HUES6 (cell line): Measurements from ENCODE around the gene SLC2A2.

Experiments used
- H3K27ac ChIP-seq: 2 replicates; pipeline ENCODE4 v1.7.0; 2013; ENCODE audit warnings: low read depth, mild to moderate bottlenecking, low read length, inconsistent platforms
- H3K27me3 ChIP-seq: 2 replicates; pipeline ENCODE4 v1.6.1; 2013; ENCODE audit warnings: low read length; ENCODE audit not compliant: control insufficient read depth, insufficient read depth
- H3K36me3 ChIP-seq: 2 replicates; pipeline ENCODE4 v1.6.1; 2013; ENCODE audit warnings: low read length; ENCODE audit not compliant: control insufficient read depth, insufficient read depth
- H3K4me1 ChIP-seq: 2 replicates; pipeline ENCODE4 v1.6.1; 2013; ENCODE audit warnings: low read length; ENCODE audit not compliant: control insufficient read depth, insufficient read depth
- H3K4me3 ChIP-seq: 2 replicates; pipeline ENCODE4 v1.5.1; 2013; ENCODE audit warnings: low read depth, low read length
- H3K9ac ChIP-seq: one replicate; pipeline ENCODE4 v1.6.1; 2013; ENCODE audit warnings: mild to moderate bottlenecking, low read length
- H3K9me3 ChIP-seq: 2 replicates; pipeline ENCODE4 v1.6.1; 2013; ENCODE audit warnings: low read depth, low read length; ENCODE audit not compliant: control insufficient read depth, insufficient read depth

SLC2A2 gene

DNA sequence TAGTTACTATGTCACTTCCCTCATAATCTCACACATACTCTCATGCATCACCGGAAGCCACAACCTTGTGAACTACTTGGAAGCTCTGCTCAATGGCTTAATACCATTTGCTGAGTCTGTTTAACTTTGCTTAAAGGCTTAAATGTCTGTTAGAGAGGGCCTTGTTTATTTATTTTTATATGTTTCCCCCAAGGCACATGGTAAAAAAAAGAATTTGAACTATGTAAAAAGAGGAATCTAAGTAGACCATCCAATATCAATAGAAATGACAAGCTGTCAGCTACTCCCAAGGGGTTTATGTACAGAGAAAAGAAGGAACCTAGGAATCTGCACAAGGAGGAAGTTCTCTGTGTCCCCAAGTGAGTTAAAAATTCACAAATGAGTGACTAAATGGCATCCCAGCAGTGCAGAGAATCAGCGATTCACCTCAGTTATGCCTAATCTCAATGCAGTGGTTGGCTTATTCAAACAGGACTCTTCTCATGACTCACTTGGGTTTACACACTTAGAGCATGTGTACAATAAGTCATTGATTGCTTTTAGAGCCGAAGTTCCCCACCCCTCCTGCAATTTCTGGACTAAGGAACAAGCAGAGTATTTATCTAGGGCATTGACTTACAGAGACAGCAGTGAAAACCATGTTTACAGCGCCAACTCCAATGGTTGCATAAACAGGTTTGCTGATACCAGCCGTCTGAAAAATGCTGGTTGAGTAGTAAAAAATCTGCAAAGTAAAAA lies 24.4 kb downstream of the SLC2A2 start:
- no peaks in the 10 kb centered on the region for H3K36me3 ChIP-seq
- H3K27ac ChIP-seq: no peak overlapping the region
- H3K27me3 ChIP-seq: no peaks in the 10 kb centered on the region
- no peaks in the 10 kb centered on the region for H3K4me1 ChIP-seq
- H3K4me3 ChIP-seq: no peak overlapping the region
- H3K9ac ChIP-seq: no peak overlapping the region
- no peaks in the 10 kb centered on the region for H3K9me3 ChIP-seq

DNA sequence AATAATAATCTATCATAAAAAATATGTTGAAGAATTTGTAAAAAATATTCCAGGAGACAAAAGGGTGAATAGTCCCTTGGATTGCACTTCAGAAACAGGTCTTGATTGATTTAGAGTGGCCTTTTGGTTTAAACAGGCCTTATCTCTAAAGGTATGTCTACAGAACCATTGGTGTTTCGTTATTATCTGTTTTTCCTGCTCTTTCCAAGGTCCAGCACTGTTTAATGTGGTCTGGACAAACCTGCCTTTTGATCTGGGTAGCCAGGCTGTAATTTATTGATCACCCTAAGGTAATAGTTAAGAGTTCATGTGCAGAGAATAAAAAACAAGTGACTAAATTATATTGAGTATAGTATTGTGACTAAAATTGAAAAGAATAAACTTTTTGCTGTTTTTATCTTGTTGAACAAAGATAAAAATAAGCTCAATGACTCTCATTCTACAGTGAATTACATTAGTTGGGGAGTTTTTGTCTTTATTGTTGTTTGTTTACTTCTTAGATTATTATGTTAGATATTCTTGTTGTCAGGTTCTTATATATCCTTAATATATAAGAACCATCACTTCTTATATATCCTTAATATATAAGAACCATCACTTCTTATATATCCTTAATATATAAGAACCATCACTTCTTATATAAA lies 25.1 kb downstream of the SLC2A2 start:
- no peak overlapping the region for H3K9ac ChIP-seq
- no peaks in the 10 kb centered on the region for H3K36me3 ChIP-seq
- no peaks in the 10 kb centered on the region for H3K27me3 ChIP-seq
- H3K9me3 ChIP-seq: no peaks in the 10 kb centered on the region
- no peak overlapping the region for H3K27ac ChIP-seq
- no peak overlapping the region for H3K4me3 ChIP-seq
- H3K4me1 ChIP-seq: no peaks in the 10 kb centered on the region

DNA sequence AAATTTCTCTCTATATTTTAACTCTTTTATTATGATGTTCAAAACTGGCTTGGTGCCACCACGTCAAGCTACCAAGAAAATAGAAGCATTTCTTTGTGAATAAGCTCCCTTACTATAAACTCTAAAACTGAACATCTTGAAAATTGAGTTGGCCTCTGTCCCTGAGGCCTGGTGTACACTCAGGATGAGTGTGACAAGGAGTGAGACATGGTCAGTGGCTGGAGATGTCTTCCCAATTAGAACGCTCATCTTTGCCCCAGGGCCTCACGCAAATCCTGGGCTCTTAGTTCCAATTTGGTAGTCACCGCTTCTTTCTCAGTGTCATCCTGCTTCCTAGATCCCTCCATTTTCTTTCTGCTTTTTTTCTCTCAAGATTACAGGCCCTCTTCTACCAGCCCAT lies 26.2 kb downstream of the SLC2A2 start:
- Histone ChIP-seq H3K9me3 (no peaks in the 10 kb centered on the region), H3K27ac (no peak overlapping the region), H3K27me3 (no peaks in the 10 kb centered on the region), H3K4me3 (no peak overlapping the region), H3K4me1 (no peaks in the 10 kb centered on the region), H3K9ac (no peak overlapping the region), H3K36me3 (no peaks in the 10 kb centered on the region)

DNA sequence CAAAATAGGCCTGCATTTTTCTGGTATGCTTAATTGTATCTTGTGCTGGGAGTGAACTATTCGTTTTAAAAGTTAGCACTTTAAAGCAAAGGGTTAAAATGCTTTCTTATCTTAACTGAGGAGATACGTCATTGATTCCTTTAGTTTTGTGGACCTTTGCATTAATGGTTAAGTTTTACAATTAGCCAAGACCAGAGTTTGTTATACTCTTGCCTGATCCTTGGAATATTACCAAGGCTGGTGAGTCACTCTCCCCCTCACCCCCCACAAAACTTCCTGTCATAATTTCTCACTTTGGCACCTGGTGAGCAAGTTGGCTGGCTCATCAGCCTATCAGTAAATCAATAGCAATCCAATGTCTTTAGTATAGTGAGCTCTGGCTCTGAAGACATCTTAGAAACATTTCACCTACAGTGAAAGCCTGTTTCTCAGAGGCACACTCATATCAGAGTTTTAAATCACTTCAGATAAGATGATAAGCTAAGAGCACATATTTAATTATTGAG lies 26.7 kb downstream of the SLC2A2 start:
- no peak overlapping the region for H3K4me3 ChIP-seq
- no peak overlapping the region for H3K9ac ChIP-seq
- H3K27ac ChIP-seq: no peak overlapping the region
- no peaks in the 10 kb centered on the region for H3K27me3 ChIP-seq
- no peaks in the 10 kb centered on the region for H3K36me3 ChIP-seq
- H3K9me3 ChIP-seq: no peaks in the 10 kb centered on the region
- H3K4me1 ChIP-seq: no peaks in the 10 kb centered on the region

DNA sequence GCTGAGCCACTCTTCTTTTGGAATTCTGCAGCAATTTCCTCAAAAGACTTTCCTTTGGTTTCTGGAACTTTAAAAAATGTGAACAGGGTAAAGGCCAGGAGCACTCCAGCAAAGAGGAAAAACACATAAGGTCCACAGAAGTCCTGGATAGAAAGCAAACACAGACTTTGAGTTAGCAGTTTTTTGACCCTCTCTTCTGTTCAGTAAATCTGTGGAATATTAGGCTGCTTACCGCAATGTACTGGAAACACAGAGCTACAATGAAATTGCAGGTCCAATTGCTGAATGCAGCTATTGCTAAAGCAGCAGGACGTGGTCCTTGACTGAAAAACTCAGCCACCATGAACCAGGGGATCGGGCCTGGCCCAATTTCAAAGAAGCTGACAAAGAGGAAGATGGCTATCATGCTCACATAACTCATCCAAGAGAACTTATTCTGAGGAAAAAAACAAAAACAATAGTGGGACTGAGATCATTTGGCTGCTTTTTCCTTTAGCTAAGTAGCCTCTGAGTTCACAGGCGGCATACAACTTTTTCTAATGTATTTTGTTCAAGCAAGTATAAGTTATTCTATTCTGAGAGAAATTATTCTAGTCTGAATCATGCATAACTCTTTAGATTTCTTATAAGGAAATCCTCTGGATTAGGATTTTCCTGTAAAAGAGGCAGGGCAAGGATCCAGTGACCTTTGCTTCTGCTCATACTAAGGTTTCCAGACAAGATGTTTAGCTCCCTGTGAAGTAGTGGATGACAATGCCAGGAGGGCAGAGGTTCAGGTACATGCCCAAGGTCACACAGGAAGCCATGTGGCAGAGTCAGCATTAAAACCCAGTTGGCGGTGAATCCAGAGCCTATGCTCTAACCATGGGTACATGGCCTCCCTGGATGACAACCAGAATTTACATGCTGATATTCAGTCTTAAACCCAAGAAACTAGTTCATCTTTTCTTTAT lies 28.3 kb downstream of the SLC2A2 start:
- H3K36me3 ChIP-seq: no peaks in the 10 kb centered on the region
- no peak overlapping the region for H3K27ac ChIP-seq
- H3K9ac ChIP-seq: no peak overlapping the region
- no peaks in the 10 kb centered on the region for H3K9me3 ChIP-seq
- H3K4me1 ChIP-seq: no peaks in the 10 kb centered on the region
- H3K4me3 ChIP-seq: no peak overlapping the region
- H3K27me3 ChIP-seq: no peaks in the 10 kb centered on the region

DNA sequence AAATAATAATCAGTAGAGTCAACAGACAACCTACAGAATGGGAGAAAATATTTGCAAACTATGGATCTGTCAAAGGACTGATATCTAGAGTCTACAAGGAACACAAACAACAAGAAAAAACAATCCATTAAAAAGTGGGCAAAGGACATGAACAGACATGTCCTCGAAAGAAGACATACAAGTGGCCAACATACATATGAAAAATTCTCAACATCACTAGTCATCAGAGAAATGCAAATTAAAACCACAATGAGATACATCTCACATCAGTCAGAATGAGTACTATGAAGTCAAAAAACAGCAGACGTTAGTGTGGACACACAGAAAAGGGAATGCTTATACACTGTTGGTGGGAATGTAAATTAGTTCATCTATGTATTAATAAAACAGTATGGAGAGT lies 33.7 kb downstream of the SLC2A2 start:
- Histone ChIP-seq H3K36me3 (no peaks in the 10 kb centered on the region), H3K9ac (no peak overlapping the region), H3K4me1 (no peaks in the 10 kb centered on the region), H3K9me3 (no peaks in the 10 kb centered on the region), H3K27ac (no peak overlapping the region), H3K4me3 (no peak overlapping the region), H3K27me3 (no peaks in the 10 kb centered on the region)

DNA sequence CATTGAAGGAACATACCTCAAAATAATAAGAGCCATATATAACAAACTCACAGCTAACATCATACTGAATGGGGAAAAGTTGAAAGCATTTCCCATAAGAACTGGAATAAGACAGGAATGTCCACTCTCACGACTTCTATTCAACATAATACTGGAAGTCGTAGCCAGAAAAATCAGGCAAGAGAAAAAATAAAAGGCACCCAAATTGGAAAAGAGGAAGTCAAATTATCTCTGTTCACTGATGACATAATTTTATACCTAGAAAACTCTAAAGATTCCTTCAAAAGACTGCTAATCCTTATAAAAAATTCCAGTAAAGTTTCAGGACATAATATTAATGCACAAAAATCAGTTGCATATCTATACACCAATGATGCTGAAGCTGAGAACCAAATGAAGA lies 34.9 kb downstream of the SLC2A2 start:
- no peak overlapping the region for H3K4me3 ChIP-seq
- no peak overlapping the region for H3K27ac ChIP-seq
- no peaks in the 10 kb centered on the region for H3K9me3 ChIP-seq
- H3K36me3 ChIP-seq: no peaks in the 10 kb centered on the region
- no peak overlapping the region for H3K9ac ChIP-seq
- no peaks in the 10 kb centered on the region for H3K27me3 ChIP-seq
- H3K4me1 ChIP-seq: no peaks in the 10 kb centered on the region

DNA sequence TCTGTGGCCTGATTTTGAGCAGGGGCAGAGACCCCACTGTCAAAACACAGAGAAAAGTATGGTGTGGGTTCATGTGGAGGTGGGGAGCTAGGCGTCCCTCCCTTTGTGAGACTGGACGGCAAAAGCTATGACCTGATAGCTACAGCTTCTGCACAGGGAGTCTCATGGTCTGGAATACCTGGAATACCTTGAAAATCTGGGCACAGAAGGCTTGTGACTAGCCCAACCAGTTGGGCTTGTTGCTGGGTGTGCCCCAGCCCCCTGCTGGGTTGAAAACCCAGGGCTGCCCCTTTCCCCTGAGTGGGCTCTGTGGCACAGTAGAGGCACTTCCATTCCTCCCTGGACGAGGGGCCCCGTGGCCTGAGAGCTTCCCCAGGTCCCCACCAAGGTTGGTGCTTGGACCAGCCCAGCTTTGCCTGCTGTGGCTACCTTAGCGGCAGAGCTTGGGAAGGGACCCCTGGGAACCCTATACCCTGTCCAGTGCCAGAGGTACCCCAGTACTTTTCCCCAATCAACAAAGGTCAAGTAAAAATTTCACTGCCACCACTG lies 37.3 kb downstream of the SLC2A2 start:
- H3K36me3 ChIP-seq: no peaks in the 10 kb centered on the region
- no peaks in the 10 kb centered on the region for H3K27me3 ChIP-seq
- no peaks in the 10 kb centered on the region for H3K9me3 ChIP-seq
- no peak overlapping the region for H3K27ac ChIP-seq
- H3K4me3 ChIP-seq: no peak overlapping the region
- H3K9ac ChIP-seq: no peak overlapping the region
- H3K4me1 ChIP-seq: no peaks in the 10 kb centered on the region

DNA sequence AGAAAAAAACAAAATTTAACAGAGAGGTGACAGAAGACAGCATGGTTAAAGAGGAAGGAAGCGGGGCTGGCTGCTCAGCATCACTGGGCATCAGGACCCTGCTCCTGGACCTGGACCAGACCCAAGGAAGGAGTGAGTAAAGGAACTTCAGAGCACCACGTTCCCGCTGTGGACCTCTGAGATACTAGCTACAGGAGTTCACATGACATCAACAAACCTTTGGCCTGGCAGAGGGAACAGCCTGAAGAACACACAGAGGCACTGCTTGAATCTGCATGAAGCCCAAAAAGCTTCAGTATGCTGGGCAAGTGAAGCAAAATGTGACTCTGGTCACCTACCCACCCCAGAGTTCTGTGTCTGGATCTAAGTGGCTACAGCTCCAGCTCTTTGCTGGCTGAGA lies 38.1 kb downstream of the SLC2A2 start:
- Histone ChIP-seq H3K27me3 (no peaks in the 10 kb centered on the region), H3K4me1 (no peaks in the 10 kb centered on the region), H3K27ac (no peak overlapping the region), H3K9me3 (no peaks in the 10 kb centered on the region), H3K4me3 (no peak overlapping the region), H3K9ac (no peak overlapping the region), H3K36me3 (no peaks in the 10 kb centered on the region)

DNA sequence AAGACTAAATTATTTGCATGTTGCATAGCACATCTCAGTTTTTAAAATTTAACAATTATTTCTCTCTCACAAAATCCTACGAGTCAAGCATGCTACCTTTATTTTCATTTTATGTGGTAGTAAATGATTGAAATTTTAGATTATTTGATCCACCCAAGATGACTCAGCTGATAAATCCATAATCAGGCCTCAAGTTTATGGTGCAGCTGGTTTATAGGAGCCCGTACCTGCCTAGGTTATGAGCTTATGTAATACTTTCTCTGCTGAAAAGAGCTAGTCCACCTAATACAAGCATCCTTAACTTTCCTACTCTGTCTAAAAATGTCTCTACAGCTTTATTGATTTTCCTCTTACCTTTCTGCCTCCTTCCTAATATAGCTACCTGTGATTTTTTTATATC lies 41.2 kb downstream of the SLC2A2 start:
- Histone ChIP-seq H3K9ac (no peak overlapping the region), H3K4me1 (no peaks in the 10 kb centered on the region), H3K9me3 (no peaks in the 10 kb centered on the region), H3K36me3 (no peaks in the 10 kb centered on the region), H3K27ac (no peak overlapping the region), H3K27me3 (no peaks in the 10 kb centered on the region), H3K4me3 (no peak overlapping the region)
